RWPE2 (cell line): Measurements from ENCODE around the gene ASAP2.

Source experiments
- ATAC-seq: fragments of 200-7000 bp; cut with Tn5 transposase; 3 replicates; pipeline ENCODE4 v1.9.1; 2021; ENCODE audit warnings: low read depth
- DNase-seq: peaks from one replicate; pipeline ENCODE4 v3.0.0-alpha.2; 2020; ENCODE audit warnings: low spot score
- H3K27ac ChIP-seq: fragments of 450-650 bp; 2 replicates; pipeline ENCODE4 v1.5.1; 2017; ENCODE audit warnings: mild to moderate bottlenecking; ENCODE audit not compliant: poor library complexity, severe bottlenecking
- H3K27me3 ChIP-seq: fragments of 250-450 bp; sonication (Bioruptor Pico); 2 replicates; pipeline ENCODE4 v1.5.1; 2021; ENCODE audit warnings: mild to moderate bottlenecking, moderate library complexity; ENCODE audit not compliant: insufficient read depth, poor library complexity, severe bottlenecking
- H3K36me3 ChIP-seq: fragments of 250-450 bp; sonication (Bioruptor Pico); 2 replicates; pipeline ENCODE4 v1.5.1; 2020; ENCODE audit warnings: low read depth, mild to moderate bottlenecking, moderate library complexity
- H3K4me1 ChIP-seq: fragments of 250-450 bp; sonication (Bioruptor Pico); 2 replicates; pipeline ENCODE4 v1.5.1; 2021; ENCODE audit warnings: mild to moderate bottlenecking, moderate library complexity; ENCODE audit not compliant: insufficient read depth, poor library complexity, severe bottlenecking
- H3K4me3 ChIP-seq: fragments of 250-450 bp; sonication (Bioruptor Pico); 2 replicates; pipeline ENCODE4 v1.5.1; 2021; ENCODE audit warnings: mild to moderate bottlenecking, moderate library complexity; ENCODE audit not compliant: severe bottlenecking
- H3K9me3 ChIP-seq: fragments of 250-450 bp; sonication (Bioruptor Pico); 2 replicates; pipeline ENCODE4 v1.5.1; 2021; ENCODE audit warnings: mild to moderate bottlenecking, moderate library complexity; ENCODE audit not compliant: severe bottlenecking
- CTCF ChIP-seq: fragments of 450-650 bp; IDR thresholded peaks from one replicate; pipeline ENCODE4 v1.5.1; 2017; ENCODE audit warnings: mild to moderate bottlenecking, moderate library complexity; ENCODE audit not compliant: poor library complexity, severe bottlenecking

Gene ASAP2

GRCh38 chr2:9360110-9360509 is 153.5 kb downstream of the ASAP2 start:
- no peak for ATAC-seq
- Histone ChIP-seq H3K9me3 (no peaks in the 10 kb centered on the region), H3K27me3 (no peaks in the 10 kb centered on the region), H3K4me3 (no peak overlapping the region), H3K27ac (no peak overlapping the region), H3K36me3 (peaks cover 100% of the 10 kb centered on the region), H3K4me1 (no peaks in the 10 kb centered on the region)
- DNase-seq, result no peak
- no peak for TF ChIP-seq CTCF

- no peak for TF ChIP-seq CTCF
- ATAC-seq, result no peak
- Histone ChIP-seq H3K27ac (no peak overlapping the region), H3K4me1 (no peaks in the 10 kb centered on the region), H3K27me3 (no peaks in the 10 kb centered on the region), H3K36me3 (peaks cover 100% of the 10 kb centered on the region), H3K9me3 (no peaks in the 10 kb centered on the region), H3K4me3 (no peak overlapping the region)
- DNase-seq, result no peak
These were observed 154.1 kb downstream of the ASAP2 start for GRCh38 chr2:9360701-9361100.

GRCh38 chr2:9364373-9364772 is 157.8 kb downstream of the ASAP2 start:
- H3K4me1 ChIP-seq, result no peaks in the 10 kb centered on the region
- no peaks in the 10 kb centered on the region for H3K9me3 ChIP-seq
- DNase-seq, result no peak
- no peak for TF ChIP-seq CTCF
- H3K27ac ChIP-seq, result no peak overlapping the region
- ATAC-seq, result no peak
- peaks cover 99% of the 10 kb centered on the region for H3K36me3 ChIP-seq
- H3K27me3 ChIP-seq, result no peaks in the 10 kb centered on the region
- no peak overlapping the region for H3K4me3 ChIP-seq

DNA sequence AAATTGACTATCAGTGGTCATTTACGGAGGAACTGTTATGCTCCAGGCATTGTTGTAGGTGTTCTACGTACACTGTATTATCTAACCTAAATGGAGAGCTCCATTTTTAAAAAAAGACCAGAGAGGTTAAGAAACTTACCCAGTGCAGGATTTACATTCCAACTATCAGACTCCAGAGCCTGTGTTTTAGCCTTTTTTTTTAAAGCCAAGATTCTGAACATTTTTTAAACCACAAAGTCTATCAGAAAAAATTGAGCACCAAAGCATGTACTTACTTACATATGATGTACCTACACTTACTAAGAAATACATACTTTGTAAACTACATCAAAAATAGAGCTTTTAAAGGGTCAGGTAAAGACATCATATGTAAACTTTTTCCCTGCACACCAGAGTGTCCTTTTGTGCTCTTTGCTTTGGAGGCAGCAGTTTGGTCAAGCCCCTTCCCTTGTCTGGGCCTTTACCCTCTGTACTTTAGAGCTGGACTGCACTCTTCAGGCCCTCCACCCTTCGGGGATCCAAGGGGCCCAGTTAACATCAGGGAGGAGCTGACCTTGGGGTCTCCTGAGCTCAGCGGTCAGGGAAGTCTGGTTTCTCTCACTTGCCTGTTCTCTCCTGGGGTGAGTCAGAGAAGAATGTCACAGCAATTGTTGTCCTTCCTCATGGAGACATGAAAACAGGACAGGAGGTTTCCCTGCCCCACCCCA is 158.3 kb downstream of the ASAP2 start:
- ATAC-seq (no peak), DNase-seq (no peak)
- no peaks in the 10 kb centered on the region for H3K4me1 ChIP-seq
- no peaks in the 10 kb centered on the region for H3K9me3 ChIP-seq
- TF ChIP-seq CTCF, result no peak
- H3K4me3 ChIP-seq, result no peak overlapping the region
- no peak overlapping the region for H3K27ac ChIP-seq
- peaks cover 99% of the 10 kb centered on the region for H3K36me3 ChIP-seq
- no peaks in the 10 kb centered on the region for H3K27me3 ChIP-seq

DNA sequence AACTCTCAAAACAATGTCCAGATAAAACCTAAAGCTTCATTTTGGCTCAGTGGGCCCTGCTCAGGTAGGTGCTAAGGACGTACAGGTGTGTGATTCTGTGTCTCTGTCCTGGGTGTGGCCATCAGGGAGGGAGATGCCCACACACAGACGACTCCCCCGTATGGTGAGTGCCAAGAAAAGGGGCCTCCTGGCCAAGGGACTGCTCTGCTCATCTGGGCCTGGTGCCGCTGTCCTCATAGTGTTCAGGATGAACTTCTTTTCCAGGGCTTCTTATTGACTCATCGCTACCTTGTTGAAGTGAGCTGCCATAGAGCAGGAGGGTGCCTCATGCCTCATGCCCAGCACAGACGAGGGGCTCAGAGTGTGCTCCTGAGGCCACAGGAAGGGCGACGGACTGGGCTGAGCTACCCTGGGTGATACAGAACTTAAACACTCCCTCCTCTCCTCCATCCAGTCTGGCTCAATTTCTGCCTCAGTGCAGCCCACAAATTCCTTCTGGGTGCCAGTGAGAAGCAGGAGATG is 158.9 kb downstream of the ASAP2 start:
- Histone ChIP-seq H3K27me3 (no peaks in the 10 kb centered on the region), H3K36me3 (peaks cover 99% of the 10 kb centered on the region), H3K4me3 (no peak overlapping the region), H3K4me1 (no peaks in the 10 kb centered on the region), H3K9me3 (no peaks in the 10 kb centered on the region), H3K27ac (no peak overlapping the region)
- no peak for TF ChIP-seq CTCF
- DNase-seq, result no peak
- no peak; the same call in 2 of the 3 replicates for ATAC-seq
